HG03575 (cell line): ENCODE measurements around the gene HES3.

Experiments
- ATAC-seq: cut with Tn5 transposase; IDR thresholded peaks from one replicate; pipeline ENCODE4 v1.9.1; 2021; ENCODE audit not compliant: unreplicated experiment, insufficient number of reproducible peaks, low FRiP score; ENCODE audit errors: extremely low read depth

HES3 gene

GRCh38 chr1:6274102-6274501, 30.1 kb downstream of the HES3 start:
- no peak for ATAC-seq

DNA sequence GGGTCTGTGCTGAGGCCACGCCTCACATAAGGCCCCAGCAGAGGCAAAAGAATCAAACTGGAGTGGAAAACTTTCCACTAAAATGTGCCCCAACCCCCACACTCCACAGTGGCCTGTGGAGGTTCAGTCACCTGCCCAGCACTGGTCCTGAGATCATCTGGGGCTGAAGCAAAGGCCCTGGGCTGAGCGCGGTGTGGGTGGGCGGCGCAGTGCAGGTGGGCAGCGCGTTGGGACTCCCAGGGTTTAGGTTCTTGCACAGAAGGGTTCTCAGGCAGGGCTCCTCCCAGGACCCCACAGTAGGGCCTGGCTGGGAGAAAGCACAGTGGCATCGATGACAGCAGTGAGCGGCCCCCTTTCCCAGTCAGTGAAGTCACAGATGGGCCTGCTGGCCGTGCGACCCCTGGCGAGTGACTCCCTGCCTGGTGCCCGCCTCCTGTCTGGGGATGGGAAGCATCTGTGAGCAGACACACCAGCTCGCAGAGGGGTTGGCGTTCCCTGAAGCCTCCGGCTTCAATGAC, 30.7 kb downstream of the HES3 start:
- no peak for ATAC-seq

DNA sequence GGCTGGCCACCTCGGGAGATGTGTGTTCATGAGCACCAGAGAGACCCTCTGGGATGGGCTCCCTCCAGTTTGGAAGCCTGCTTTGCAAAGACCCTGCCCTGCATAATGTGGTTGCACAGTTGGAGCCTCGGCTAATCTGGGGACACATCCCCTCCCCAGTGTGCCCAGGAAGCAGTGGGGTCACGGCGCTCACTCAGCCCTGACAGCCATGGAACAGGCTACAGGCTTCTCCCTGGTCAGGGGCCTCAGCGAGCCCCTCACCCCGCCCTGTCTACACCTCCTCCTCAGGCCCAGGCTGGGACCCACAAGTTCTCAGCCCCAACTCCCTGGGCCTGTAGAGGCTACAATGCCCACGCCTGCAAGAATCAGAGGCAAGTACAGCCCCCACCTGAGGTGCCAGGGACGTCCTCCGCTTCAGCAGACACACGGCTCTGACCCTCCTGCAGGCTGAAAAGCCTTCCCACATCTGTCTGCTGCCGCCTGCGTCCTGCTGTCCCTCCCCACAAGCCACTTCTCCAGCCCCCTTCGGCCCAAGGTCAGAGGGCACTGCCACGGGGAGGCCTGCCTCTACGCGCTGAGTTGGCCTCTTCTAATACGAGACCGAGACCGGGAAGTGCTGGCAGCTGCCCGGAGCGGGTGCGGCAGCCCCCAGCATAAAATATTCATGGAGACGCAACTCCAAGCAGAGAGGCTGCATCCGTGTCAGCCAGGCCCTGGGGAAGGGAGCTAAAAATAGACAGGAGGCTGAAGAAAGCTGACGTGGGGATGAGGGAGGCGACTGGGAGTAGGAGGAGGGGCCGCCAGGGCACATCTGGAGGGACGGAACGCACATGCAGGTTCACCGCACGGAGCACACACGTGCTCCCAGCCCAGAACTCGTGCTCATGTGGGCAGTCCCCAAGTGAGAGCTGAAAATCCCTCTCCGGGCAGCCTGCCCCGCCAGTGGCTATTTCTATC, 32.1 kb downstream of the HES3 start:
- no peak for ATAC-seq

GRCh38 chr1:6276811-6277555, 33.0 kb downstream of the HES3 start:
- ATAC-seq = no peak

GRCh38 chr1:6278263-6278662, 34.3 kb downstream of the HES3 start:
- ATAC-seq = no peak

GRCh38 chr1:6279066-6279465, 35.1 kb downstream of the HES3 start:
- no peak for ATAC-seq

DNA sequence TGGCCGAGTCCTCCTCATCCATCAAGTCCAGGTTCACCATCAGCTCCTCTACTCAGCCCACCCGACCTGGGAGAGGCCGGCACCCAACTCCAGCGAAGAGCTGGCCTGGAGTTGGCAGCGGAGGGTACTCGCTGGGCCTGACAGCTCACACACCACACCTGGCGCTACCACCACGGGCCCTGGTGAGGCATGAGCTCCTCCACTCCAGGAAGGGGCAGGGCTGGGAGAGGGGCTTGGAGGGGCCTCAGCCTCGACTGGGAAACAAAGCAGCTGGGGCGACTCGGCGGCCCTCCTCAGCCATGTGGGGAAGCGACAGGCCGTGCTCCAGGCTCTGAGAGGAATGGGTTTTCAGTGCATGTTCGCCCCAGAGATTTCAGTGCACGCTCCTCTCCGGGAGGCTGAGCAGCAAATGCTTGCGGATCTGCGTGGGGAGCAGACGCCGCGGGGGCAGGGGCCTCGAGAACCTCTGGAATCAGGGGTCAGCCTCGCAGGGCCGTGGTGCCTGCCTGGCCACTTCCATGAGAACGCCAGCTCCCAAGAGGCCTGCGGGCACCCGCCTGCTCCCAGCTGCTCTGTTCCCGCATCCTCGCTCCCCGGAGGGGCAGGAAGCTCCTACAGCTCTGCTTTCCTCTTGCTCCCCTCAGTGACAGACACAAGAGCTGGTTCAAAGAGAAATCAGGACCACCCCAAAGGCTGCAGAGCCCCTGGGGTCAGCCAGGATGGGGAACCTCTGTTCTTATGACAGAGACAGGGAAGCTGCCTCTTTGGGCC, 35.8 kb downstream of the HES3 start:
- ATAC-seq = no peak

- ATAC-seq = no peak
Measured at GRCh38 chr1:6280761-6281451, 36.9 kb downstream of the HES3 start.

GRCh38 chr1:6281511-6282402, 37.8 kb downstream of the HES3 start:
- ATAC-seq = no peak

- ATAC-seq = no peak
Measured at GRCh38 chr1:6282577-6283270, 38.7 kb downstream of the HES3 start.

DNA sequence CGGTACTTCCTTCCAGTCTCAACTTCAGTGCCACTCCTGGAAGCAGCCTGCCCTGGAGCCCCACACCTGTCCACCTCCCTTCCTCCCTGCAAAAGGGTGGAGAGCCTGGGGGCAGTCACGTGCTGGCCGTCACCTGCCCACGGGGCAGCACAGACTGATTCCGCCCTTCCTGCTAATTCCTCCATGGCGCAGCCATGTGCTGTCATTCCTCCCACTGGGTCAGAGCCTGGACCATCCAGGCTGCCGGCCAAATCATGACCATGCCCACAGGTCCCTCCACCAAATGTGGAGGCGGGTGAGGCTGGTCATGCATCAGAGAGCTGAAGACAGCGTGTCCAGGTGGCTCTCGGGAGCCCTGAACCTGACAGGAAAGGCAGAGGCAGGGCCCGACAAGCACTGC, 41.4 kb downstream of the HES3 start:
- no peak for ATAC-seq

DNA sequence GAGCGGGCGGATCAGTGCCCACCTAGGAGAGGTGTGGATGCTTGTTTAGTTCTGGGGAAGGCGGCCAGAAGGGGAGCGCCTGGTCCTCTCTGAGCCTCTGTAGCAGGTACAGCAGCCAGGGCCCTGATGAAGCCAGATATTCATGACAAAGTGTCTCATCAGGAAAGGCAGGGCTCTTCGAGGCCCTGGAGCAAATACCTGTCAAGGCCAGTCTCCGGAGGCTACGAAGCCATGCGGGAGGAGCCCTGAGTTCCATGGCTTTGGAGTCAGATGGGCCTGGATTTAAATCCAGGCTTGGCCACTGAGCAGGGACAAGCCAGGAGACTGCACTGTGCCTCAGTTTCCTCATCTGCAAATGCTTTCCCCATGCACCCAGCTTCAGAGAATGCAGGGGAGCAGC, 42.3 kb downstream of the HES3 start:
- no peak for ATAC-seq

- ATAC-seq = no peak
Measured at GRCh38 chr1:6287029-6287428, 43.0 kb downstream of the HES3 start.

DNA sequence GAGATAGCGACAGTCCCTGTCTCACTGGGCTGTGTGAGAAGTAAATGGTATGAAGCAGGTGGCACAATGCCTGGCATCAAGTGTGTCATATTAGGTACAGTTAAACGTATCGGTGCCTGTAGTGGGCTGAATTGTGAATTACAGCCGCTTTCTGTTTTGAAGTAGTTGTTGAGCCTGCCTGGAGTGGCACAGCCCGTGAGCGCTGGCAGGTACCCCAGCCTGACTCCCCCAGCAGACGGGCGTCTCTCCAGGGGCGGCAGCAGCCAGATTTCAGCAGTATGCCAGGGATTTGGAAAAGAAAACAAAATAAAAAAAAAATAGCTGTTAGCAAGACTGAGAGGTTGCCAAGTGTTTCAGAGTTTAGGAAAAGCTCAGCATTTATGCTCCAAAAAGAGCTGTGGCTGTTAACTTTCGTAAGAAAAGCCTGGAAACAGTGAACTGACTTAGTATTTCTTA, 43.5 kb downstream of the HES3 start:
- no peak for ATAC-seq

GRCh38 chr1:6288026-6288425, 44.0 kb downstream of the HES3 start:
- ATAC-seq = no peak

DNA sequence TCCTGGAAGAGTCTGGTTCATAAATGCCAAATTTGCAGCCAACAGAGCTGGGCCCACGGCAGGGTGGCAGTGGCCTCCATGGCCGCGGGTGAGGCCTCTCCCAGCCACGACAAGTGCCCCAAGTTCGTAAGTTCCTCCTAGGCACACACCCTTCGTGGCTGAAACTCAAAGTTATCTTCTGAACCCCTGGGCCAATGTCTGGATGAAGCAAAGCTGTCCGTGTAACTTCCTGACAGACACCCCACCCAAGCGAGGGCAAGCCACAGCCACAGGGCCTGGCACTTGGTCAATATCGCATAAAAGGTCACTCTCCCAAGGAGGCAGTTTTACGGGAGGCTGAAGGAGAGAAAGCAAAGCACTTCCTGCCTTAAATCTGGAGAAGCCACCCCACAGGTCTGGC, 44.7 kb downstream of the HES3 start:
- ATAC-seq = no peak

DNA sequence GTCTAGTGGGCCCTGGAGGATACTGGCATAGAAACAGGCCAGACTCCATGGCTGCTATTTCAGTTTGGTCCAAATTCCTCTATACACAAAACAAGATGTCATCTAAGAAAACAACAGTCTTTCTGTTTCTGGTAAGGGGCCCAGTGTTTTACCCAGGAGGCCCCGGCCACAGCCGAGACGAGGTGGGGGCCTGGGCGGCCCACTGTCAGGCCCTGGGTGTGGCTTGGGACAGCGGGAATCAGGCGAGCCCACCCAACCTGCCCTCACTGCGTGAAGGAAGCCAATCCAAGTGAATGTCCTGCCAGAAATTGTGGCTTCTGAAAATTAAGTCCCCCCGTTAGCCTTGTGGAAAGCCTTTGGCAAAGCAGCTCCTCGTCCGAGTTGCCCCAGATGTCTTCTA, 48.1 kb downstream of the HES3 start:
- no peak for ATAC-seq
